ENCODE measurements around the gene KIF26B.

DNA sequence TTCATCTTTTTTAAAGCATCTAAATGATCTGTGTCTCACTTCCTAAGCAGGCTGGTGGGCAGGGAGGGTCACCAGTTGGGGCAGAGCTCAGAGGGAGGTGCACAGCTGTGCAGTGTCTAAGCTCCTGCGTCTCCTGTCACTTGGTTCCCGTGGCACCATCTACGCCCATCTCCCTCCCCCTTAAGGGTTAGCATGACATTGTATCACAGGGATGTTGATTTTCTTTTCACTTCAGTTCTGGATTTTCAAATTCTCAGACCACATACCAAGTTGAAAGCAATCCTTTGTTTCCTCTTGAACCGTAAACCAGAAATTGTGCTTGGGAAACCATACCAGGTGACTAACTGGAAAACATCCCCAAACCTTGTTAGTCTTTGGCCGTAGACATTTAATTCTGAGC lies 187.0 kb downstream of the KIF26B start:
- TF ChIP-seq, protein P1, sequence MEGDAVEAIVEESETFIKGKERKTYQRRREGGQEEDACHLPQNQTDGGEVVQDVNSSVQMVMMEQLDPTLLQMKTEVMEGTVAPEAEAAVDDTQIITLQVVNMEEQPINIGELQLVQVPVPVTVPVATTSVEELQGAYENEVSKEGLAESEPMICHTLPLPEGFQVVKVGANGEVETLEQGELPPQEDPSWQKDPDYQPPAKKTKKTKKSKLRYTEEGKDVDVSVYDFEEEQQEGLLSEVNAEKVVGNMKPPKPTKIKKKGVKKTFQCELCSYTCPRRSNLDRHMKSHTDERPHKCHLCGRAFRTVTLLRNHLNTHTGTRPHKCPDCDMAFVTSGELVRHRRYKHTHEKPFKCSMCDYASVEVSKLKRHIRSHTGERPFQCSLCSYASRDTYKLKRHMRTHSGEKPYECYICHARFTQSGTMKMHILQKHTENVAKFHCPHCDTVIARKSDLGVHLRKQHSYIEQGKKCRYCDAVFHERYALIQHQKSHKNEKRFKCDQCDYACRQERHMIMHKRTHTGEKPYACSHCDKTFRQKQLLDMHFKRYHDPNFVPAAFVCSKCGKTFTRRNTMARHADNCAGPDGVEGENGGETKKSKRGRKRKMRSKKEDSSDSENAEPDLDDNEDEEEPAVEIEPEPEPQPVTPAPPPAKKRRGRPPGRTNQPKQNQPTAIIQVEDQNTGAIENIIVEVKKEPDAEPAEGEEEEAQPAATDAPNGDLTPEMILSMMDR (IDR thresholded peaks at IDR 0.05): no peak
- TF ChIP-seq POLR2AphosphoS5 (IDR thresholded peaks at IDR 0.05) (no peak), POLR2A (IDR thresholded peaks at IDR 0.05) (no peak), EP300 (IDR thresholded peaks at IDR 0.05) (no peak)

Measured in stomach (tissue), 4 donors.